HL-60 (cell line): ENCODE results near the gene RUNX1.
A peak's percentile ranks its signal among the peaks of the same experiment; 100 is the strongest.

ENCODE experiments used
- DNase-seq, 2 experiments: peaks; one replicate each; pipeline ENCODE4 v3.0.0-alpha.2; 2010 to 2020; ENCODE audit warnings: low read depth in 1 of 2, low spot score in 1 of 2
- H3K27ac ChIP-seq: fragments of 250-450 bp; sonication (Bioruptor Pico); replicated peaks from 2 replicates; pipeline ENCODE4 v1.5.1; 2020; ENCODE audit warnings: mild to moderate bottlenecking, moderate library complexity
- H3K27me3 ChIP-seq: fragments of 250-450 bp; sonication (Bioruptor Pico); 2 replicates; pipeline ENCODE4 v1.5.1; 2021; ENCODE audit warnings: mild to moderate bottlenecking, moderate library complexity; ENCODE audit not compliant: insufficient read depth, poor library complexity, severe bottlenecking
- H3K4me3 ChIP-seq: replicated peaks from 2 replicates; pipeline ENCODE4 v1.5.1; 2011; ENCODE audit warnings: mild to moderate bottlenecking, control low read depth, low read length; ENCODE audit not compliant: insufficient read depth
- GABPA ChIP-seq: IDR thresholded peaks from 2 replicates; pipeline ENCODE4 v1.6.1; 2012; ENCODE audit warnings: low read depth
- POLR2AphosphoS5 ChIP-seq: IDR thresholded peaks from 2 replicates; pipeline ENCODE4 v1.6.1; 2012; ENCODE audit warnings: low read depth
- SPI1 ChIP-seq: IDR thresholded peaks from 2 replicates; pipeline ENCODE4 v1.6.1; 2012; ENCODE audit warnings: low read depth, mild to moderate bottlenecking, borderline replicate concordance
- TF ChIP-seq, protein P1 (sequence below): IDR thresholded peaks from one replicate; pipeline ENCODE4 v1.5.1; 2011; ENCODE audit warnings: low read length, control low read depth, inconsistent platforms; ENCODE audit not compliant: insufficient read depth
- TF ChIP-seq, protein P2 (sequence below): IDR thresholded peaks from 2 replicates; pipeline ENCODE4 v1.6.1; 2012; ENCODE audit warnings: low read depth; ENCODE audit not compliant: insufficient replicate concordance

The RUNX1 gene

DNA sequence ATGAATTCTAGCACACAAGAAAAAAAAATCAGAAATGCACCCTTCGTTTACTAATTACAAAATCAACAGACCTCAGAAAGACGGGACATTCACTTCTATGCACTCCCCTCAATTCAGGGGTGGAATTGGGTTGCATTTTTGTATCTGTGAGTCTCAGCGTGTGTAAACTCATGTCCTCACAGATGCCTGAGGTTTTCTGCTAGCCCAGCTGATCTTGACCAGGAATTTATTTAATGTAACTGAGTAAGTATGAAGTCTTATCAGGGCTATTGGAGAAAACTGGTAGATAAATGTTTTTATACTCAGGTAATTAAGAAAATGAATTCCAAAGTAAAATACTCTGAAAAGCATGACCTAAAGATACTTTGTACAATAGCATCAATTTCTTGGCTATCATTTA lies 167.7 kb downstream of the RUNX1 start:
- TF ChIP-seq GABPA (no peak), SPI1 (no peak), POLR2AphosphoS5 (no peak)
- TF ChIP-seq, protein P1, sequence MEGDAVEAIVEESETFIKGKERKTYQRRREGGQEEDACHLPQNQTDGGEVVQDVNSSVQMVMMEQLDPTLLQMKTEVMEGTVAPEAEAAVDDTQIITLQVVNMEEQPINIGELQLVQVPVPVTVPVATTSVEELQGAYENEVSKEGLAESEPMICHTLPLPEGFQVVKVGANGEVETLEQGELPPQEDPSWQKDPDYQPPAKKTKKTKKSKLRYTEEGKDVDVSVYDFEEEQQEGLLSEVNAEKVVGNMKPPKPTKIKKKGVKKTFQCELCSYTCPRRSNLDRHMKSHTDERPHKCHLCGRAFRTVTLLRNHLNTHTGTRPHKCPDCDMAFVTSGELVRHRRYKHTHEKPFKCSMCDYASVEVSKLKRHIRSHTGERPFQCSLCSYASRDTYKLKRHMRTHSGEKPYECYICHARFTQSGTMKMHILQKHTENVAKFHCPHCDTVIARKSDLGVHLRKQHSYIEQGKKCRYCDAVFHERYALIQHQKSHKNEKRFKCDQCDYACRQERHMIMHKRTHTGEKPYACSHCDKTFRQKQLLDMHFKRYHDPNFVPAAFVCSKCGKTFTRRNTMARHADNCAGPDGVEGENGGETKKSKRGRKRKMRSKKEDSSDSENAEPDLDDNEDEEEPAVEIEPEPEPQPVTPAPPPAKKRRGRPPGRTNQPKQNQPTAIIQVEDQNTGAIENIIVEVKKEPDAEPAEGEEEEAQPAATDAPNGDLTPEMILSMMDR: no peak
- TF ChIP-seq, protein P2, sequence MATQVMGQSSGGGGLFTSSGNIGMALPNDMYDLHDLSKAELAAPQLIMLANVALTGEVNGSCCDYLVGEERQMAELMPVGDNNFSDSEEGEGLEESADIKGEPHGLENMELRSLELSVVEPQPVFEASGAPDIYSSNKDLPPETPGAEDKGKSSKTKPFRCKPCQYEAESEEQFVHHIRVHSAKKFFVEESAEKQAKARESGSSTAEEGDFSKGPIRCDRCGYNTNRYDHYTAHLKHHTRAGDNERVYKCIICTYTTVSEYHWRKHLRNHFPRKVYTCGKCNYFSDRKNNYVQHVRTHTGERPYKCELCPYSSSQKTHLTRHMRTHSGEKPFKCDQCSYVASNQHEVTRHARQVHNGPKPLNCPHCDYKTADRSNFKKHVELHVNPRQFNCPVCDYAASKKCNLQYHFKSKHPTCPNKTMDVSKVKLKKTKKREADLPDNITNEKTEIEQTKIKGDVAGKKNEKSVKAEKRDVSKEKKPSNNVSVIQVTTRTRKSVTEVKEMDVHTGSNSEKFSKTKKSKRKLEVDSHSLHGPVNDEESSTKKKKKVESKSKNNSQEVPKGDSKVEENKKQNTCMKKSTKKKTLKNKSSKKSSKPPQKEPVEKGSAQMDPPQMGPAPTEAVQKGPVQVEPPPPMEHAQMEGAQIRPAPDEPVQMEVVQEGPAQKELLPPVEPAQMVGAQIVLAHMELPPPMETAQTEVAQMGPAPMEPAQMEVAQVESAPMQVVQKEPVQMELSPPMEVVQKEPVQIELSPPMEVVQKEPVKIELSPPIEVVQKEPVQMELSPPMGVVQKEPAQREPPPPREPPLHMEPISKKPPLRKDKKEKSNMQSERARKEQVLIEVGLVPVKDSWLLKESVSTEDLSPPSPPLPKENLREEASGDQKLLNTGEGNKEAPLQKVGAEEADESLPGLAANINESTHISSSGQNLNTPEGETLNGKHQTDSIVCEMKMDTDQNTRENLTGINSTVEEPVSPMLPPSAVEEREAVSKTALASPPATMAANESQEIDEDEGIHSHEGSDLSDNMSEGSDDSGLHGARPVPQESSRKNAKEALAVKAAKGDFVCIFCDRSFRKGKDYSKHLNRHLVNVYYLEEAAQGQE: no peak
- Histone ChIP-seq H3K27ac (no peak overlapping the region), H3K4me3 (peak overlapping the region; percentile 33), H3K27me3 (no peaks in the 10 kb centered on the region)
- no peak for DNase-seq

DNA sequence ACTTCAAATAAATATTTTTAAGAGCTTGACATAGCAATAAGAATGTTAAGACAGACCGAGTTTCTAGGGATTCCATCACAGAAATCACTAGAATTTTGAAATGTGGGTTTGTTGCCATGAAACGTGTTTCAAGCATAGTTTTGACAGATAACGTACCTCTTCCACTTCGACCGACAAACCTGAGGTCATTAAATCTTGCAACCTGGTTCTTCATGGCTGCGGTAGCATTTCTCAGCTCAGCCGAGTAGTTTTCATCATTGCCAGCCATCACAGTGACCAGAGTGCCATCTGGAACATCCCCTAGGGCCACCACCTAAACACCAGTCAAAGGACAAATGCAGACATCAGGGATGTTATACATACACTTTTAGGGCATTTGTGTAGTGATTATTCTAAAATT lies 168.7 kb downstream of the RUNX1 start:
- no peaks in the 10 kb centered on the region for H3K27me3 ChIP-seq
- no peak for TF ChIP-seq SPI1
- TF ChIP-seq POLR2AphosphoS5: no peak
- TF ChIP-seq, protein P2: no peak
- TF ChIP-seq, protein P1: no peak
- no peak for TF ChIP-seq GABPA
- H3K4me3 ChIP-seq: no peak overlapping the region
- H3K27ac ChIP-seq: no peak overlapping the region
- DNase-seq: no peak

DNA sequence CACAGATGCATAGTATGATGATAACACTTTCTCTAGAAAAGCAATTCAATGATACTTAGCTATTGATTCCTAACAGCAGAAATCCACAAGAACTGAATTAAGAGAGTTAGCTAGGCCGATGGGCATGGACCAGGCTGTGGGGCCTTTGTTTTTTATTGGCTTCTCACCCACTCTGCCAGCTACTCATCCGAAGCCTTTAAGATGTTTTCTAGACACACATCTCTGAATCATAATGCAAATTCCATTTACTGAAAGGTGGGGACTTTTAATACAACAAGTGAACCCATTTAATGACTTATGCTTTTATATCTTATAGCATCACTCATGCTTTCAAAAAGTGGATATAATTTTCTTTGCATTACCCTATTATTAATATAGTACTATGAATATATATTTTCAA lies 170.2 kb downstream of the RUNX1 start:
- H3K27me3 ChIP-seq: no peaks in the 10 kb centered on the region
- no peak overlapping the region for H3K4me3 ChIP-seq
- H3K27ac ChIP-seq: no peak overlapping the region
- DNase-seq: no peak
- TF ChIP-seq GABPA (no peak), SPI1 (no peak), POLR2AphosphoS5 (no peak)
- TF ChIP-seq, protein P1: no peak
- TF ChIP-seq, protein P2: no peak
